Ovary (tissue), 9 donors: ENCODE measurements around the gene TMTC2. TPM values are rescaled to one million over a fixed set of nuclear protein-coding genes. Genes with fewer than 3 reads are reported as not detected.

ENCODE experiments used
- DNase-seq, 5 donors: peaks; one replicate each; pipeline ENCODE4 v3.0.0-alpha.2; 2019 to 2020
- H3K27ac ChIP-seq, 2 donors: fragments of 200-600 bp; one replicate each; pipeline versions ENCODE4 v1.5.1 to v1.8.0; 2019 to 2022
- H3K27me3 ChIP-seq: fragments of 200-600 bp; one replicate; pipeline ENCODE4 v1.8.0; 2022
- H3K36me3 ChIP-seq: fragments of 200-600 bp; sonication (generic); one replicate; pipeline ENCODE4 v1.5.1; 2019
- H3K4me1 ChIP-seq: one replicate; pipeline ENCODE4 v1.8.1; 2013; ENCODE audit warnings: mild to moderate bottlenecking, moderate library complexity; ENCODE audit not compliant: insufficient read depth
- H3K4me3 ChIP-seq: fragments of 200-600 bp; sonication (generic); one replicate; pipeline ENCODE4 v1.5.1; 2017
- H3K9me3 ChIP-seq, 2 donors: fragments of 200-600 bp in 1 of 2; sonication (generic) in 1 of 2; one replicate each; pipeline versions ENCODE4 v1.5.1 to v1.8.1; 2013 to 2019; ENCODE audit warnings: mild to moderate bottlenecking in 1 of 2, moderate library complexity in 1 of 2
- CTCF ChIP-seq, 3 donors: fragments of 450-650 bp in 2 of 3; fragments of 200-600 bp in 1 of 3; IDR thresholded peaks; one replicate each; pipeline versions ENCODE4 v1.5.1 to v1.8.0; 2016 to 2022; ENCODE audit warnings: antibody characterized with exemption in 3 of 3, mild to moderate bottlenecking in 1 of 3
- EP300 ChIP-seq: sonication (generic); formaldehyde crosslinking; IDR thresholded peaks from one replicate; pipeline ENCODE4 v1.6.1; 2017; ENCODE audit warnings: antibody characterized with exemption
- POLR2A ChIP-seq: fragments of 450-650 bp; IDR thresholded peaks from one replicate; pipeline ENCODE4 v1.6.1; 2017; ENCODE audit warnings: antibody characterized with exemption, mild to moderate bottlenecking, moderate library complexity
- WGBS, 3 donors: extraction: QIAGEN DNeasy Blood & Tissue Kit in 1 of 3; methylation state at CpG; one replicate each; pipeline versions ENCODE4 v1.1.5 to v1.1.7; 2013 to 2017; 5-methylcytosine and 5-hydroxymethylcytosine counted together
- intact Hi-C, 4 donors: fragments of 100-400 bp; cut with DNase I; formaldehyde crosslinking; loops; one replicate each; pipeline versions ENCODE4 v1.11.0 to v1.15.1; 2022 to 2023
- polyA plus RNA-seq, 2 donors: library from polyadenylated mRNA; stranded (reverse); fragments of 200-250 nt in 1 of 2; fragments of 350-450 nt in 1 of 2; fragmentation: Illumina TruSeq in 1 of 2; extraction: RNeasy Lipid Tissue Mini Kit (QIAGEN cat#74804) in 1 of 2; gene quantifications; one replicate each; pipeline ENCODE4 v1.2.3, GENCODE V29; 2013 to 2014
- total RNA-seq, 7 donors: library from RNA; depleted of rRNA in 2 of 7; stranded (reverse); fragments of >200 nt in 2 of 7; fragmentation: NEBNext Ultra II Directional in 3 of 7; extraction: Animal tissue kit (Norgen Biotek cat#: 25700) in 3 of 7; gene quantifications; one replicate each; pipeline versions ENCODE4 v1.1.0 to v1.2.4, GENCODE V29; 2016 to 2023
- donor health status: DM: no; HTN: no; CAD: no; lungs with moderate emphysema.
- donor health status: DM: no; HTN: no; CAD: no.
- donor health status: Bipolar disorder and iron deficiency.
- donor health status: DM: yes; HTN: yes; CAD: no.
- donor health status: DM: no; HTN: no; CAD: no.
- donor health status: DM: yes; HTN: yes; CAD: no.

The TMTC2 gene
- total and polyA plus RNA-seq, 9 donors: 2.0 to 22.6 (median 5.6) TPM

- Histone ChIP-seq H3K4me1 (peaks cover 1% of the 10 kb centered on the region), H3K9me3 (no peaks in the 10 kb centered on the region), H3K27ac (no peak overlapping the region), H3K36me3 (no peaks in the 10 kb centered on the region), H3K4me3 (no peak overlapping the region), H3K27me3 (no peaks in the 10 kb centered on the region)
- 31 to 37% (median 33%) methylated on average over 5 of the region's 5 CpGs for WGBS, 3 donors
- intact Hi-C loops: no loop called here
- DNase-seq: no peak
- TF ChIP-seq POLR2A (no peak), CTCF (IDR thresholded peaks at IDR 0.05) (no peak), EP300 (no peak)
Observed at GRCh38 chr12:82880442-82880901, 193.8 kb downstream of the TMTC2 start.

- Histone ChIP-seq H3K4me1 (peaks cover 1% of the 10 kb centered on the region), H3K27me3 (no peaks in the 10 kb centered on the region), H3K9me3 (no peaks in the 10 kb centered on the region), H3K36me3 (no peaks in the 10 kb centered on the region), H3K27ac (no peak overlapping the region), H3K4me3 (no peak overlapping the region)
- TF ChIP-seq POLR2A: no peak
- intact Hi-C loops: no loop called here
- 77 to 82% (median 77%) methylated on average over 8 of the region's 8 CpGs for WGBS, 3 donors
- DNase-seq: no peak
Observed at GRCh38 chr12:82883394-82884355, 197.0 kb downstream of the TMTC2 start.

GRCh38 chr12:82886671-82887340 is 200.1 kb downstream of the TMTC2 start:
- Histone ChIP-seq H3K4me3 (no peak overlapping the region), H3K9me3 (no peaks in the 10 kb centered on the region), H3K4me1 (no peaks in the 10 kb centered on the region), H3K36me3 (no peaks in the 10 kb centered on the region), H3K27ac (no peak overlapping the region), H3K27me3 (no peaks in the 10 kb centered on the region)
- intact Hi-C loops: no loop called here
- DNase-seq: no peak
- TF ChIP-seq CTCF (IDR thresholded peaks at IDR 0.05) (no peak), POLR2A (no peak), EP300 (no peak)
- 20 to 26% (median 25%) methylated on average over 2 of the region's 2 CpGs for WGBS, 3 donors

GRCh38 chr12:82893896-82894295 is 207.2 kb downstream of the TMTC2 start:
- TF ChIP-seq CTCF (IDR thresholded peaks at IDR 0.05) (no peak), POLR2A (no peak), EP300 (no peak)
- intact Hi-C loops: no loop called here
- Histone ChIP-seq H3K4me1 (no peaks in the 10 kb centered on the region), H3K27me3 (no peaks in the 10 kb centered on the region), H3K27ac (no peak overlapping the region), H3K4me3 (no peak overlapping the region), H3K9me3 (no peaks in the 10 kb centered on the region), H3K36me3 (no peaks in the 10 kb centered on the region)
- DNase-seq: no peak
- WGBS, 3 donors: 73 to 75% (median 74%) methylated on average over 5 of the region's 5 CpGs
